KMS-11 (cell line): Measurements from ENCODE around the gene CDK5RAP2.
"Not testable (repeated sequence)": the region's sequence is repeated elsewhere in the genome, so short reads cannot be mapped to it uniquely, and the experiment has no call there.

Experiments
- H2AFZ ChIP-seq: fragments of 200-600 bp; sonication (generic); 2 replicates; pipeline ENCODE4 v1.6.1; 2016; ENCODE audit warnings: antibody characterized with exemption, mixed run types, low read depth
- H3K27ac ChIP-seq: fragments of 200-600 bp; sonication (generic); 2 replicates; pipeline ENCODE4 v1.6.1; 2016; ENCODE audit warnings: mild to moderate bottlenecking, mixed run types
- H3K27me3 ChIP-seq: fragments of 200-600 bp; sonication (generic); 2 replicates; pipeline ENCODE4 v1.6.1; 2017; ENCODE audit warnings: mild to moderate bottlenecking, low read depth, mixed run types, moderate library complexity; ENCODE audit not compliant: insufficient read depth
- H3K36me3 ChIP-seq: fragments of 200-600 bp; sonication (generic); 2 replicates; pipeline ENCODE4 v1.6.1; 2017; ENCODE audit warnings: mild to moderate bottlenecking, mixed run types; ENCODE audit not compliant: insufficient read depth
- H3K4me1 ChIP-seq: fragments of 200-600 bp; sonication (generic); 2 replicates; pipeline ENCODE4 v1.6.1; 2016; ENCODE audit warnings: mild to moderate bottlenecking, low read depth, mixed run types; ENCODE audit not compliant: poor library complexity, severe bottlenecking
- H3K4me2 ChIP-seq: fragments of 200-600 bp; sonication (generic); 2 replicates; pipeline ENCODE4 v1.7.0; 2016; ENCODE audit warnings: mild to moderate bottlenecking, mixed run types
- H3K4me3 ChIP-seq: fragments of 200-600 bp; sonication (generic); IDR thresholded peaks from 2 replicates; pipeline ENCODE4 v1.6.1; 2017; ENCODE audit warnings: low read depth, low read length, mixed read lengths; ENCODE audit not compliant: insufficient read depth
- H3K79me2 ChIP-seq: fragments of 200-600 bp; sonication (generic); 2 replicates; pipeline ENCODE4 v1.6.1; 2016; ENCODE audit warnings: low read depth, mixed run types; ENCODE audit not compliant: insufficient read depth
- H3K9ac ChIP-seq: fragments of 200-600 bp; sonication (generic); 2 replicates; pipeline ENCODE4 v1.6.1; 2016; ENCODE audit warnings: mild to moderate bottlenecking, mixed run types
- H4K20me1 ChIP-seq: fragments of 200-600 bp; sonication (generic); 2 replicates; pipeline ENCODE4 v1.6.1; 2016; ENCODE audit warnings: mild to moderate bottlenecking, mixed run types; ENCODE audit not compliant: insufficient read depth
- TF ChIP-seq, protein P1 (sequence below): fragments of 200-600 bp; sonication (generic); conservative IDR thresholded peaks from 2 replicates; pipeline ENCODE4 v1.6.1; 2017; ENCODE audit warnings: low read depth, mild to moderate bottlenecking, antibody characterized with exemption, low read length, moderate library complexity, mixed read lengths

CDK5RAP2 gene

DNA sequence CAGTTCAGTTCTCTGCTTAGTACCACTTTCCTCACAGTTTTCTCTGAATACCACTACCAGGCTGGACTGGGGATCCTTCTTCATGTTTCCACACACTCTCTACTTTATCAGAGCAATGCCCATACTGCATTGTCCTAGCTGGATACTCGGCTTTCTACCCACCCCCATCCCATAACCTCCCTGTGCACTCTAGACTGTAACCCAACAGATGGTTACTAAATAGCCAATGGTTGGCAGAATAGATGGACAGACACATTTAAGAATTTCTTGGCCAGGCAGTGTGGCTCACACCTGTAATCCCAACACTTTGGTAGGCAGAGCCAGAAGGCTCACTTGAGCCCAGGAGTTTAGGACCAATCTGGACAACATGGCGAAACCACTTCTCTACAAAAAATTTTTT, 22.8 kb downstream of the CDK5RAP2 start:
- Histone ChIP-seq H3K4me3 (no peak overlapping the region), H3K36me3 (peaks cover 8% of the 10 kb centered on the region; the same call in 1 of the 2 replicates), H3K4me2 (no peak overlapping the region), H3K9ac (no peak overlapping the region), H3K27ac (no peak overlapping the region), H3K27me3 (no peaks in the 10 kb centered on the region), H3K4me1 (peaks cover 24% of the 10 kb centered on the region), H2AFZ (no peak overlapping the region), H3K79me2 (peaks cover 59% of the 10 kb centered on the region), H4K20me1 (no peaks in the 10 kb centered on the region)
- TF ChIP-seq, protein P1, sequence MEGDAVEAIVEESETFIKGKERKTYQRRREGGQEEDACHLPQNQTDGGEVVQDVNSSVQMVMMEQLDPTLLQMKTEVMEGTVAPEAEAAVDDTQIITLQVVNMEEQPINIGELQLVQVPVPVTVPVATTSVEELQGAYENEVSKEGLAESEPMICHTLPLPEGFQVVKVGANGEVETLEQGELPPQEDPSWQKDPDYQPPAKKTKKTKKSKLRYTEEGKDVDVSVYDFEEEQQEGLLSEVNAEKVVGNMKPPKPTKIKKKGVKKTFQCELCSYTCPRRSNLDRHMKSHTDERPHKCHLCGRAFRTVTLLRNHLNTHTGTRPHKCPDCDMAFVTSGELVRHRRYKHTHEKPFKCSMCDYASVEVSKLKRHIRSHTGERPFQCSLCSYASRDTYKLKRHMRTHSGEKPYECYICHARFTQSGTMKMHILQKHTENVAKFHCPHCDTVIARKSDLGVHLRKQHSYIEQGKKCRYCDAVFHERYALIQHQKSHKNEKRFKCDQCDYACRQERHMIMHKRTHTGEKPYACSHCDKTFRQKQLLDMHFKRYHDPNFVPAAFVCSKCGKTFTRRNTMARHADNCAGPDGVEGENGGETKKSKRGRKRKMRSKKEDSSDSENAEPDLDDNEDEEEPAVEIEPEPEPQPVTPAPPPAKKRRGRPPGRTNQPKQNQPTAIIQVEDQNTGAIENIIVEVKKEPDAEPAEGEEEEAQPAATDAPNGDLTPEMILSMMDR, result no peak

DNA sequence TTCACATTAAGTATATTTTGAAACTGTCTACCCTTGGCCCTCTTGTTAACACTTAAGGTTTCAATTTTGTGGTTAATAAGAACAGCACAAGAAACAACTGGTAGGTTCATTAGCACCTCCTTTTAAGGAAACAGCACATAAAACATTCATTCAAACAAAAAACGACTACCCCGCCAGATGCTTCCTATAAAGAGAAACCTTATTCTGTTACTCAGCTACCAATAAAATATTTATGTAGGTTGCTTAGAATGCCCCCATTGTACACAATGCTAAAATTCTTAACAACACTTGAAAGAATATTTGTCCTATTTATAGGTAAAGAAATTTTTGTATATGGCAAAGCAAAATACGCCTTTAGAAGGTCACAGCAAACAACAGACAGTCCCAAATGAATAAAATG, 23.2 kb downstream of the CDK5RAP2 start:
- H3K36me3 ChIP-seq, result peaks cover 8% of the 10 kb centered on the region; the same call in 1 of the 2 replicates
- TF ChIP-seq, protein P1, result no peak

DNA sequence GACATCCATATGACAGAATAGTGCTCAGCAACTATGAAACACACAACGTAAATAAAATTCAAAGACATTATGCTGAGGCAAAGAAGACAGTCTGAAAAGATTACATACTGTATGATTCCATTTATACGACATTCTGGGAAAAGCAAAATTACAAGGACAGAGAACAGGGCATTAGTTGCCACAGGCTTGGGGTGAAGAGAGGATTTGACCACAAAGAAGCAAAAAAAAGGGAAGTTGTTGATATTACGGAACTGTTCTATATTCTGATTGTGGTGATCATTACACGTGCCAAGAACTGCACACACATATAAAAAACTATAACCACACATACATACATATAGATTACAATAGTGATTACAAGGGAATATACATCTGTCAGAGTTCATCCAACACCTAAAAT, 24.1 kb downstream of the CDK5RAP2 start:
- Histone ChIP-seq H3K79me2 (peaks cover 51% of the 10 kb centered on the region), H3K27ac (no peak overlapping the region), H3K36me3 (peaks cover 11% of the 10 kb centered on the region; the same call in 1 of the 2 replicates), H3K27me3 (no peaks in the 10 kb centered on the region), H4K20me1 (0 out of 2 replicates have a peak, but pooled peaks cover 2% of the 10 kb centered on the region), H2AFZ (no peak overlapping the region), H3K4me3 (no peak overlapping the region), H3K4me2 (no peak overlapping the region), H3K9ac (no peak overlapping the region), H3K4me1 (peaks cover 15% of the 10 kb centered on the region)
- TF ChIP-seq, protein P1, result no peak

More for the DNA sequence above, 23.2 kb downstream of the CDK5RAP2 start:
- Histone ChIP-seq H3K79me2 (peaks cover 54% of the 10 kb centered on the region), H2AFZ (no peak overlapping the region), H3K4me1 (peaks cover 20% of the 10 kb centered on the region), H4K20me1 (no peaks in the 10 kb centered on the region), H3K27ac (no peak overlapping the region), H3K9ac (no peak overlapping the region), H3K4me2 (no peak overlapping the region), H3K4me3 (no peak overlapping the region), H3K27me3 (no peaks in the 10 kb centered on the region)

DNA sequence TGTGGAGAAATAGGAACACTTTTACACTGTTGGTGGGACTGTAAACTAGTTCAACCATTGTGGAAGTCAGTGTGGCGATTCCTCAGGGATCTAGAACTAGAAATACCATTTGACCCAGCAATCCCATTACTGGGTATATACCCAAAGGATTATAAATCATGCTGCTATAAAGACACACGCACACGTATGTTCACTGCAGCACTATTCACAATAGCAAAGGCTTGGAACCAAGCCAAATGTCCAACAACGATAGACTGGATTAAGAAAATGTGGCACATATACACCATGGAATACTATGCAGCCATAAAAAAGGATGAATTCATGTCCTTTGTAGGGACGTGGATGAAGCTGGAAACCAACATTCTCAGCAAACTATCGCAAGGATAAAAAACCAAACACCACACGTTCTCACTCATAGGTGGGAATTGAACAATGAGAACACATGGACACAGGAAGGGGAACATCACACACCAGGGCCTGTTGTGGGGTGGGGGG, 27.7 kb downstream of the CDK5RAP2 start:
- Histone ChIP-seq H3K4me1 (peaks cover 20% of the 10 kb centered on the region), H3K36me3 (peaks cover 13% of the 10 kb centered on the region; the same call in 1 of the 2 replicates), H3K79me2 (peaks cover 55% of the 10 kb centered on the region)
- H3K27me3 ChIP-seq, H4K20me1 ChIP-seq, H3K4me3 ChIP-seq, H3K27ac ChIP-seq, H3K4me2 ChIP-seq, H3K9ac ChIP-seq, H2AFZ ChIP-seq: not testable (repeated sequence)

DNA sequence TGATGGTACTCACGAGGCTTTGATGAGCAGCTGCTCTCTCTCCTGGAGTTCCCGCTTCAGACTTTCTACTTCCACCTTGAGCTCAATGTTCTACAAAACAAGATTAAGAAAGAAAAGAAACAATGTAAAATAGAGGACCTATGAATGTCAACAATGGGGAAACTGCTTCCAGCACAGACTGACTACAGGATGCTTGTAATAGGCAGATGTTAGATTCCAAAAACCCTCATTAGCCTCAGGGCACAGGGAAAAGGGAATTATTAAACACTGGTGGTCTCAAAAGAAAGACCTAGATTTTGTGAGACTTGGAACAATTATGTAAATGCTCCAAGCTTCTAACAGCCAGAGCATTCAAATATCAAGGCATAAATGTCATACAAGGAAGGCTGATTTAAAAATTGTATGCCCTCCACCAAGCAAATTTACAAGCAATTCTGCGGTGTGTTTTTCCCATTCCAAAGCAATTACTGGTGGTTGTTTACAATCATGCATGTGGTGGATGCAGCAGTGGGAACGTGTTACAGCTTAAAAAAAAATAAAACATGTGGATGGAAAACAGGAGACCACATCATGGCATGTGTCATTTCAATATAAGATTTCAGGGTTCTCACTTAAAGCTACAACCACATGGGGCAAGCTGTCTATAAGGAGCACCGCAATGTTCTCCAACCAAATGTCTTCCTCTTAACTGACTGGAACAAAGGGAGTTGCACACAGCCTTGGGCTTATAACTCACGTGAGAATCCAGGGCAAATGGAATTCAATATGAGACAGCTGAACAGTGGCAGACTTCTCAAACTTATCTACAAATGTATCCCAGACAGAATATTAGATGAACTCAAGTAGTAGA, 34.0 kb downstream of the CDK5RAP2 start:
- Histone ChIP-seq H3K27me3 (no peaks in the 10 kb centered on the region), H3K27ac (no peak overlapping the region), H3K79me2 (peaks cover 15% of the 10 kb centered on the region; the same call in 1 of the 2 replicates), H2AFZ (no peak overlapping the region), H3K9ac (no peak overlapping the region), H3K4me3 (no peak overlapping the region), H3K4me2 (no peak overlapping the region), H3K36me3 (peaks cover 3% of the 10 kb centered on the region; the same call in 1 of the 2 replicates), H4K20me1 (0 out of 2 replicates have a peak, but pooled peaks cover 5% of the 10 kb centered on the region), H3K4me1 (peaks cover 14% of the 10 kb centered on the region)
- TF ChIP-seq, protein P1, result no peak
